H1 (cell line): ENCODE data around the gene SMG7. TPM values are rescaled to one million over a fixed set of nuclear protein-coding genes. Genes with fewer than 3 reads are reported as not detected.
A peak's percentile ranks its signal among the peaks of the same experiment; 100 is the strongest.

Experiments
- CTCF ChIA-PET: fragments of 300-600 bp; sonication (Branson Sonifier 250); formaldehyde crosslinking; loops from one replicate; lab custom pipeline; 2021; ENCODE audit not compliant: partially characterized antibody; lab: Charles Lee
- POLR2A ChIA-PET: fragments of 300-600 bp; sonication (Branson Sonifier 250); formaldehyde crosslinking; loops from one replicate; lab custom pipeline; 2021; ENCODE audit warnings: inconsistent platforms; ENCODE audit not compliant: partially characterized antibody; lab: Charles Lee
- DNase-seq, 2 experiments: peaks; one replicate each; pipeline versions ENCODE4 v3.0.0 to v3.0.0-alpha.2; 2010 to 2022; ENCODE audit warnings: low spot score in 2 of 2, low read depth in 1 of 2, mixed read lengths in 1 of 2
- FAIRE-seq: peaks from 2 replicates; lab custom pipeline; 2011; peaks lifted over from hg19 to GRCh38; lab: Jason Lieb, UNC
- H2AFZ ChIP-seq: 2 replicates; pipeline ENCODE4 v1.8.1; 2012; ENCODE audit warnings: low read length, inconsistent platforms
- H2AK5ac ChIP-seq: 2 replicates; pipeline ENCODE4 v1.6.1; 2013; ENCODE audit warnings: low read depth, low read length
- H2BK120ac ChIP-seq: replicated peaks from 2 replicates; pipeline ENCODE3; 2013; ENCODE audit warnings: low read depth, low read length, inconsistent platforms
- H2BK12ac ChIP-seq: 2 replicates; pipeline ENCODE4 v1.6.1; 2013; ENCODE audit warnings: low read depth, low read length
- H2BK15ac ChIP-seq: 2 replicates; pipeline ENCODE4 v1.6.1; 2013; ENCODE audit warnings: low read length
- H2BK20ac ChIP-seq: 2 replicates; pipeline ENCODE4 v1.6.1; 2013; ENCODE audit warnings: low read length
- H2BK5ac ChIP-seq: 2 replicates; pipeline ENCODE4 v1.6.1; 2013; ENCODE audit warnings: low read depth, low read length
- H3K14ac ChIP-seq: 2 replicates; pipeline ENCODE4 v1.6.1; 2013; ENCODE audit warnings: inconsistent platforms; ENCODE audit not compliant: insufficient read length
- H3K18ac ChIP-seq: 2 replicates; pipeline ENCODE4 v1.6.1; 2013; ENCODE audit warnings: low read length; ENCODE audit errors: extremely low read depth
- H3K23ac ChIP-seq: 2 replicates; pipeline ENCODE4 v1.6.1; 2013; ENCODE audit warnings: inconsistent platforms; ENCODE audit not compliant: insufficient read length
- H3K23me2 ChIP-seq: 2 replicates; pipeline ENCODE4 v1.6.1; 2013; ENCODE audit warnings: low read depth, low read length
- H3K27ac ChIP-seq: 2 replicates; pipeline ENCODE4 v1.6.1; 2011; ENCODE audit warnings: low read depth, low read length, inconsistent platforms
- H3K27me3 ChIP-seq, 4 experiments: replicated peaks in 1 of 4; 1 replicate in 1 of 4; 2 replicates in 3 of 4; pipeline versions ENCODE4 v1.6.1 to v1.8.1; 2011 to 2013; ENCODE audit warnings: low read length in 3 of 4, mild to moderate bottlenecking in 3 of 4, inconsistent platforms in 2 of 4, mixed read lengths in 2 of 4, moderate library complexity in 1 of 4; ENCODE audit not compliant: control insufficient read depth in 3 of 4, insufficient read depth in 3 of 4; ENCODE audit errors: extremely low read depth in 1 of 4
- H3K36me3 ChIP-seq, 4 experiments: 2 replicates each; pipeline versions ENCODE4 v1.6.1 to v1.8.1; 2011 to 2013; ENCODE audit warnings: mild to moderate bottlenecking in 4 of 4, low read length in 3 of 4, moderate library complexity in 2 of 4, control low read depth in 1 of 4, inconsistent platforms in 1 of 4; ENCODE audit not compliant: insufficient read depth in 4 of 4, control insufficient read depth in 2 of 4
- H3K4ac ChIP-seq: replicated peaks from 2 replicates; pipeline ENCODE3; 2013; ENCODE audit warnings: low read length, low read depth, mixed read lengths, inconsistent platforms; ENCODE audit not compliant: insufficient read length
- H3K4me1 ChIP-seq, 4 experiments: replicated peaks in 1 of 4; 1 replicate in 1 of 4; 2 replicates in 3 of 4; pipeline versions ENCODE4 v1.6.1 to v1.8.1; 2011 to 2013; ENCODE audit warnings: low read length in 3 of 4, inconsistent platforms in 2 of 4, mixed read lengths in 1 of 4; ENCODE audit not compliant: insufficient read depth in 4 of 4, control insufficient read depth in 3 of 4
- H3K4me2 ChIP-seq, 2 experiments: 2 replicates each; pipeline versions ENCODE4 v1.6.1 to v1.8.1; 2011 to 2013; ENCODE audit warnings: low read depth in 2 of 2, low read length in 2 of 2, control low read depth in 1 of 2, inconsistent platforms in 1 of 2, mild to moderate bottlenecking in 1 of 2; ENCODE audit not compliant: insufficient read depth in 1 of 2
- H3K4me3 ChIP-seq, 4 experiments: fragments of 200-600, 300-600 bp in 1 of 4; sonication (generic), shearing (Covaris generic), sonication (Bioruptor Twin) in 1 of 4; 2 replicates each; pipeline versions ENCODE4 v1.5.1 to v1.8.1; 2011 to 2016; ENCODE audit warnings: low read length in 4 of 4, low read depth in 3 of 4, control low read depth in 2 of 4, inconsistent platforms in 2 of 4, mild to moderate bottlenecking in 2 of 4, mixed read lengths in 1 of 4, moderate library complexity in 1 of 4; ENCODE audit not compliant: insufficient read depth in 2 of 4; ENCODE audit errors: extremely low read depth in 1 of 4
- H3K56ac ChIP-seq: replicated peaks from 2 replicates; pipeline ENCODE3; 2013; ENCODE audit warnings: low read depth, mild to moderate bottlenecking, mixed read lengths, low read length, inconsistent platforms; ENCODE audit not compliant: insufficient read length
- H3K79me1 ChIP-seq: 2 replicates; pipeline ENCODE4 v1.6.1; 2013; ENCODE audit warnings: low read depth, low read length, control low read depth
- H3K79me2 ChIP-seq, 2 experiments: 2 replicates each; pipeline versions ENCODE4 v1.6.1 to v1.8.1; 2012 to 2013; ENCODE audit warnings: low read length in 2 of 2, mild to moderate bottlenecking in 2 of 2, inconsistent platforms in 1 of 2; ENCODE audit not compliant: insufficient read depth in 2 of 2, control insufficient read depth in 1 of 2
- H3K9ac ChIP-seq, 4 experiments: replicated peaks in 1 of 4; 1 replicate in 1 of 4; 2 replicates in 3 of 4; pipeline versions ENCODE4 v1.6.1 to v1.8.1; 2011 to 2013; ENCODE audit warnings: low read depth in 3 of 4, low read length in 3 of 4, control low read depth in 2 of 4, mild to moderate bottlenecking in 2 of 4, moderate library complexity in 2 of 4, inconsistent platforms in 1 of 4; ENCODE audit errors: extremely low read depth in 1 of 4
- H3K9me3 ChIP-seq, 2 experiments: 2 replicates each; pipeline versions ENCODE4 v1.6.1 to v1.8.1; 2012 to 2013; ENCODE audit warnings: mild to moderate bottlenecking in 2 of 2, moderate library complexity in 2 of 2, control low read depth in 1 of 2, inconsistent platforms in 1 of 2, low read depth in 1 of 2, low read length in 1 of 2, mixed read lengths in 1 of 2; ENCODE audit not compliant: insufficient read depth in 2 of 2
- H4K20me1 ChIP-seq, 2 experiments: replicated peaks in 1 of 2; 2 replicates each; pipeline versions ENCODE3 to v1.8.1; 2011 to 2013; ENCODE audit warnings: inconsistent platforms in 2 of 2, low read length in 2 of 2, mild to moderate bottlenecking in 1 of 2; ENCODE audit not compliant: insufficient read depth in 2 of 2, control insufficient read depth in 1 of 2
- H4K5ac ChIP-seq: 2 replicates; pipeline ENCODE4 v1.6.1; 2013; ENCODE audit warnings: low read length, low read depth, mixed read lengths, inconsistent platforms; ENCODE audit not compliant: insufficient read length
- H4K8ac ChIP-seq: 2 replicates; pipeline ENCODE4 v1.8.0; 2013; ENCODE audit warnings: mild to moderate bottlenecking, moderate library complexity, low read length, inconsistent platforms; ENCODE audit not compliant: insufficient read depth; ENCODE audit errors: extremely low read depth
- H4K91ac ChIP-seq: replicated peaks from 2 replicates; pipeline ENCODE3; 2013; ENCODE audit warnings: low read length, mixed read lengths, inconsistent platforms; ENCODE audit not compliant: insufficient read length
- JUND ChIP-seq: IDR thresholded peaks from 2 replicates; pipeline ENCODE4 v1.6.1; 2011; ENCODE audit warnings: mild to moderate bottlenecking, improper control_type of control experiment, low read length
- SP1 ChIP-seq: IDR thresholded peaks from 2 replicates; pipeline ENCODE4 v1.6.1; 2011; ENCODE audit warnings: low read depth, low read length
- WGBS, 2 experiments: shearing (Covaris generic) in 1 of 2; methylation state at CpG; one replicate each; pipeline versions ENCODE4 v1.1.6 to v1.1.7; 2013 to 2015; ENCODE audit warnings: low lambda C conversion rate in 2 of 2, mixed read lengths in 2 of 2, inconsistent platforms in 1 of 2, low coverage in 1 of 2, missing lambda C conversion rate in 1 of 2; ENCODE audit not compliant: insufficient replicate concordance in 2 of 2, insufficient coverage in 1 of 2, insufficient read length in 1 of 2; ENCODE audit errors: extremely low coverage in 1 of 2, missing lambda C conversion rate in 1 of 2; 5-methylcytosine and 5-hydroxymethylcytosine counted together
- polyA plus RNA-seq, 7 experiments: library from polyadenylated mRNA; depleted of rRNA in 3 of 7; stranded (reverse) in 5 of 7; unstranded in 2 of 7; fragments of >200 nt in 5 of 7; fragments of 200-250 nt in 2 of 7; gene quantifications; 1 replicate in 5 of 7; 2 replicates in 1 of 7; 4 replicates in 1 of 7; pipeline versions ENCODE4 v1.2.1 to v1.2.3, GENCODE V29; 2011 to 2013; ENCODE audit warnings: missing spikeins in 2 of 7, mixed read lengths in 2 of 7
- total RNA-seq: library from RNA; stranded (reverse); fragmentation: NEBNext Ultra II Directional; extraction: Animal tissue kit (Norgen Biotek cat#: 25700); gene quantifications from 2 replicates; pipeline ENCODE4 v1.2.1, GENCODE V29; 2021

SMG7 gene
- total and polyA plus RNA-seq, 2 of the 8 experiments (the other 6 are each of a cell fraction or from before 2014, with no cell fraction given) = 39.3 to 65.6 TPM

DNA sequence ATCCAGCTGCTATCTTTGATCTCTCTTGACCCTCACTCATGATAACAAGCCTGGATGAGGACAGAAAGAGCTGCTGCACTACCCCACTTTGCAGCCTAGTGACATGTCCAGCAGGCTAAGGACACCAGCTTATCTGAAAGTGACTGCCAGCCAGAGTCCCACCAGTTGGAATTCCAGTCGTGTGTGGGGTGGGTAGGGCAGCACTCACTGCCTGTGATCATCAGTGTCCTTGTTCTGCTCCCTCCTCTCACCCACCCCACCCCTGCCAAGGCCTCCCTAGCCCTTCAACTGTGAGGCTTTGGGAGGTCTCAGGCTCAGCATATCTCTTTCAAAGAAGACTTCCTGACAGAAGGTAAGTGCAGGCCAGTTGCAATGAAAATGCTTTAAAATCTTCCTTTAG is 38.6 kb upstream of the SMG7 start:
- Histone ChIP-seq H4K20me1 (no peaks in the 10 kb centered on the region), H4K8ac (no peak overlapping the region), H2BK12ac (peak overlapping the region; percentile 18; the same call in 1 of the 2 replicates), H2BK20ac (no peak overlapping the region; the same call in 1 of the 2 replicates), H2BK120ac (peak overlapping the region; percentile 13), H3K4me1 (peaks cover 0 to 2% (median 0%) of the 10 kb centered on the region in 4 experiments; a peak in 2 of 7 replicates), H4K5ac (no peak overlapping the region), H3K4me2 (no peak overlapping the region), H4K91ac (no peak overlapping the region), H3K4ac (no peak overlapping the region), H3K9ac (no peak overlapping the region), H3K23me2 (peaks cover 2% of the 10 kb centered on the region; the same call in 1 of the 2 replicates), H3K79me1 (no peaks in the 10 kb centered on the region), H3K27me3 (no peaks in the 10 kb centered on the region), H3K14ac (no peak overlapping the region), H3K4me3 (no peak overlapping the region), H3K27ac (no peak overlapping the region), H3K56ac (no peak overlapping the region), H3K23ac (no peak overlapping the region), H2BK15ac (peak overlapping the region; percentile 32; the same call in 1 of the 2 replicates), H3K9me3 (no peaks in the 10 kb centered on the region), H2BK5ac (0 out of 2 replicates have a peak overlapping the region, but pooled peaks have one; percentile 28), H2AFZ (peak overlapping the region; percentile 93), H2AK5ac (no peak overlapping the region), H3K79me2 (no peaks in the 10 kb centered on the region), H3K36me3 (no peaks in the 10 kb centered on the region), H3K18ac (peak overlapping the region; percentile 39; the same call in 1 of the 2 replicates)
- 0% methylated on average over 1 of the region's 1 CpG; no CpG with 5 or more reads in 1 of the 2 experiments for WGBS, 2 experiments
- FAIRE-seq (no peak), DNase-seq (no peak)
- POLR2A ChIA-PET = interaction anchor here (1.2 kb wide), 1 partner anchor 11 kb away, joined by 4 read pairs; no protein-coding TSS in a partner anchor
- CTCF ChIA-PET = interaction anchor here (1.0 to 1.4 kb wide), 3 partner anchors 11 to 156 kb away, joined by 4 read pairs; partner anchors contain the start of gene NCF2
- TF ChIP-seq JUND = no peak
- no peak for TF ChIP-seq SP1
